Measurements from ENCODE around the gene BTAF1.
A peak's percentile ranks its signal among the peaks of the same experiment; 100 is the strongest.

Gene BTAF1

DNA sequence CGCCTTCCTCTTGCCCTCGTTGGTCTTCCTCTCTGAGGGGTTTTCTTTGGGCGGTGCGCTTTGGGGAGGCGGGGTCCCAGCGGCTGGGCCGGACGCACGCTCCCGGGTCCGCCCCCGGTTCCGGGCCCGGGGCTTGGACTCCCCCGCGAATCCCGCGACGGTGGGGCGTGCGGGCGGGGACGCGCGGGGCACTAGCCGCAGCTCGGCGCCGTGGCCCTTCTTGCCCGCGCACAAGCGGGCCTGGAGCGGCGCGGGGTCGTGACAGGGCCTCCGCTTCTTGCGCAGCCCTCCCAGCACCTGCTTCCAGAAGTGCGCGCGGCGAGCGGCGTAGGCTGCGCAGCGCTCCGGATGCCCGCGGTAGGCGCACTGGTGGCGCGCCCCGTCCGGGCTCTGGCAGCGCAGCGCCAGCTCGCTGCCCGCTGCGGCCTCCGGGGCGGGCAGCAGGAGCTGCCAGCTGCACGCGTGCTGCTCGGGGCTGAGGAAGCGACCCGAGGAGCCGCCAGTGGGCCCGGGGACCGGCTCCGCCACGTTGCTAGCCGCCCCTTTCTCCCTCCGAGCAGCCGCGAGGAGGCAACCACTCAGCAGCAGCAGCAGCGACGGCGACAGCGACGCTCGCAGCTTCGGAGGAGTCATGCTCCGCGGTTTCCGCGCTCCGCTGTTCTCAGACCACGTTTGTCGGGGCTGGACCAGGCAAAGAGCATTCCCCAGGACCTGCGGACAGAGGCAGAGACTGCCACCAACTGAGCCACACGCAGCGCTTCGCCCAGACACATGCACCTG, 15.0 kb upstream of the BTAF1 start:
- DNase-seq: peak; percentile 28 to 55 (median 48)

DNA sequence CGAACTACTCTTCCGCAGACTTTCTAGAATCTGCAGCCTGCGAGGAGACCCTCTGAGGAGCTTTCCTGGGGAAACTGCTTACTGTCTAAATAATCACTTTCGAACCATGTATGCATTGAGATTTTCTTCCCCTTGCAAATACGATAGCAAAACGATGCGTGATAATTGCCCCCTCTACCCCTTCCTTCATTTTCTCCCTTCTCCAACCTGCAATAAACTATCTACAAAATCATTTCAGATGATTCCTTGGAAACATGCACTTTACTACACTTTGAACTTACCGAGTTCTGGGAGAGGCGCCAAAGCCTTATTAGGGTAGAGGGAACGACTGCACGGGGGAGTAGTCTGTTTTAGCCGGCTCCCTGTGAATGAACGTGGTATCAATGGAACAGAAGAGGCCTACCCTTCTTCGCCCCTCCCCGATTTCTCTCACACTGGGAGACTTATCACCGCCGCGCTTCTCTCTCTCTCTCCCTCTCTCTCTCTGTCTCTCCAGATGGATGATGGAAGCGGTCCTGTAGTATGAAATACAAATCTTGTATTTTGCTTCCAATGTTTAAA, 14.4 kb upstream of the BTAF1 start, which contains the start of gene FGFBP3:
TSS of gene FGFBP3 (minus strand) at position 370 of the 561 bp plus-strand sequence. CDS start 517 bp downstream, outside the sequence.
- DNase-seq: no peak

DNA sequence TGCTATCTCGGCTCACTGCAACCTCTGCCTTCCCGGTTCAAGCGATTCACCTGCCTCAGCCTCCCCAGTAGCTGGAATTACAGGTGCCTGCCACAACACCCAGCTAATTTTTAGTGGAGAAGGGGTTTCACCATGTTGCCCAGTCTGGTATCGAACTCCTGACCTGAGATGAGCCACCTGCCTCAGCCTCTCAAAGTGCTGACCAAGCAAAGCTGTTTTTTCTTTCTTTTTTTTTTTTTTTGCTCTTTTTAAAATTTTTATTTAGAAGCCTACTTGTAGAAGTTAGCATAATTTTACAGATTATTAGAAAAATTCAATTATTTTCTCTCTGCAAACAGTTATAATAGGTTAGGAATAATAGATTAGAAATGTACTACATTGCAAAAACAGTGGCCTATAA, 13.1 kb upstream of the BTAF1 start:
- DNase-seq: no peak

DNA sequence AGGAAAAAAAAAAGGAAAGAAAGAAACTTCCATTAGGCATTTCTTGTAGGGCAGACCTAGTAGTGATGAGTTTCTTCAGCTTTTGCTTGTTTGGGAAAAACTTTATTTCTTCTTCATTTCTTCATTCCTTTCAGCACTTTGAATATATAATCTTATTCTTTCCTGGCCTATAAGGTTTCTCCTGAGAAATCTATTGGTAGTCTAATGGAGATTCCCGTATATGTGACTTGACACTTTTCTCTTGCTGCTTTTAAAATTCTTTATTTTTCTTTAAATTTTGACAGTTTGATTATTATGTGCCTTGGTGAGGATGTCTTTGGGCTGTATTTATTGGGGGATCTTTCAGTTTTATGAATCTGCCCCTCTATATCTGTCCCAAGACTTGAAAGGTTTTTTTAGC, 3.9 kb upstream of the BTAF1 start:
- no peak for DNase-seq

DNA sequence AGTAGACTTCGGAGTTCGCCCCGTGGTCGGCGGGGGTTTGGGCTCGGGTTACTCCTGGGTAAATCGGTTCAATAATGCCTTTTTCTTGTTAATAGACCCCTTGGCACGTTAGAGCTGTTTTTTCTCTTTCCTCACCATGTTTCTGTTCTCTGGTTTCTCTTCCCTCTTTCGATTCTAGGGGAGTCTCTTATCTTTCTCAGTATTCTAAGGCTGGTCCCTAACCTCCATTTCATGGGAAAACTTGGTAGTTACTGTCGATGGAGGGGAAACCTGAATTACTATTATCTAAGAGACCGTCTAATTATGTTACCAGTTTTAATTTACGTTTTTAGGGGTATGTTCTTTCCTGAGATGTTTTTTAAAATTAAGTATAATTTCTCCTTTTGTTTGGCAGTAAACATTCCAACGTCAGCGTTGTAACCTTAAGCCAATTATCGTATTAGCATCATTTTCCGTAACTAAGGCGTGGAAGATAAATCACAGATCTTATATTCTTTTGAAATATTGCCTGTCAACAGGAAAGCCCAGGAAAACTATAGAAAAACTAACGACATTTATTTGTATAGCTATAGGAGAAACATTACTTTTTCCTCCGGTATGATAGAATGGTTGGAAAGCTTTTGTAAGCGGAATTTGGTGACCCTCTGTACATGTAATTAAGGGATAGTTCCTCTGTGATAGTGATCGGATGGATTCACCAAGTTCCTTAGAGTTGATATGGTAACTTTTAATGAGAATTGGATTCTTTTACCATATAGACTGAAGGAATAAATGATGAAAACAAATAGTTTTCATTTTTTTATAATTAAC, 847 bp downstream of the BTAF1 start:
- no peak for DNase-seq

DNA sequence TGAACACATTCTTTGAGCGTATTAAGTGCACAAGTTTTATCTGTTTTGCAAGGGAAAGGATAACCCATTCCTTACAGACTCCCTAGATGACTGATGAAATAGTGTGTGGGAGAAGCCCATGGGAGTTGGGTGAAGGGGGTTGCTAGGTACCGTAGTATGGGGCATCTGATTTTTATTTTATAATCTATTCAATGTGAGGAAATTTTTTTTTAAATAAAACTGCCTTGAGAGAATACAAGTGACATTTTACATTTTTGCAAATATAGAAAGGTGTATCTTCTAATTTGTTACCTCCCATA, 1.4 kb downstream of the BTAF1 start:
- DNase-seq: no peak

DNA sequence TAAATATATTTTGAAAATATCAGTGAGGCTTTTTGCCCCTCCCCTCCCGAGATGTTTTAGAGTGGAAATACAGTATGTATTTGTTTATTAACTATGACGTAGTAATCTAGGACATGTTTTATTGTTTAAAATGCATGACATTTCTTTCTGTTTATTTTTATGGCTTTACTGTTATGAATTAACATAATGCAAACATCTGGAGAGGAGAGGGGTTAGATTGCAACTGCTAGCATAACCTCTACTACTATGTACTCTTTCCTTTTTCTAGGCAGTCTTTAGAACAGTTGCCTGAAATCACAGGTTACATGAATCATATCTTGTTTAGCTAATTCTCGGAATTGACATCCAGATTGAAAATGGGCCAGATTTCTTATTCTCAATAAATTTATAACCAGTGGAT, 7.4 kb downstream of the BTAF1 start:
- DNase-seq: no peak

DNA sequence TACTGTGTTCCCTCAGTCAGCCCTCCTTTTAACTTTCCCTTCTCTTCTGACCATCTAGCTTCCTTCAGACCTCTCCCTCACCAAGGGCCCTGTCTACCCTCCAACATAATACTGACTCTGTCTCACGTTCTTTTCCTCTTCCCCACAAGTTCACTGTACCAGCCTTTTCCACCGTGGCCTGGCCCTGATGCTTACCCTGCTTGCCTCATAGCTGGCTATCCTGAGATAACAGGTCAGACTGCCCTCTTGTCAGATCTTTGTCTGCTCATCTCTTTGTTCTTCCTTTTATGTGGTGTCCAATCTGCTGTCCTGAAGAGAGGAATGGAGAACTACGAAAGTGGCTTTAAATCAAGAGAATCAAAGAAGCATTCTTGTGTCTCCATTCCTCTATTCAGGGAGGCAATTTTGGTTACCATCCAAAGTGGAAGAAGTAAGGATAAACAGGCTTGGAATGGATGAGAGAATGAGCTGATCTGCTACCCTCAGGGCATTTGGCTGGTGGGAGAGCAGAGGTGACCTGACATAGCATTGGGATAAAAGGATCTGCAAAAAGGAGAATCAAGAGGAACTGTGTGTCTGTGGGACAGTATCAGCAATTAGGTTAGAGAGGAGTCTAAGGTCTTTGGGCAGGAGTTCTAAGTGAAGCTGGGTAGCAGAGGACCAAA, 8.1 kb downstream of the BTAF1 start:
- DNase-seq: no peak

DNA sequence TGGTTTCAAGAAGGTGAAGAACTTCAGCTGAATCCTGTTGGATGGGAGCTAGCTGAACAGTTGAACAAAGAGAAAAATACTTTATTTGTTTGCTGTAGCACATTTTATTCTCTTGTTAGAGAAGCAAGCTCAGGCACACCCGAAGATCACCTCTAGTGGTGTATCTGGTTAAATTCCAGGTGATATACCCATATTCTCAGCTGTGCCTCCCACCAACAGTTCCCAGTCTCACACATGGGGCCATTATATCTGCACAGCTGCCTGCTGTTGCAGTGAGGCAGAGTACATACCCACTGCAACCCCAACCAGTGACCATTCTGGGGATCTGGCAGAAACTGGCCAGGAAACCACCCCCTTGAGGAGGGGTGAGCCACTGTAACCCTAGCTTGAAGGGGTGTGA, 9.2 kb downstream of the BTAF1 start:
- DNase-seq: no peak

DNA sequence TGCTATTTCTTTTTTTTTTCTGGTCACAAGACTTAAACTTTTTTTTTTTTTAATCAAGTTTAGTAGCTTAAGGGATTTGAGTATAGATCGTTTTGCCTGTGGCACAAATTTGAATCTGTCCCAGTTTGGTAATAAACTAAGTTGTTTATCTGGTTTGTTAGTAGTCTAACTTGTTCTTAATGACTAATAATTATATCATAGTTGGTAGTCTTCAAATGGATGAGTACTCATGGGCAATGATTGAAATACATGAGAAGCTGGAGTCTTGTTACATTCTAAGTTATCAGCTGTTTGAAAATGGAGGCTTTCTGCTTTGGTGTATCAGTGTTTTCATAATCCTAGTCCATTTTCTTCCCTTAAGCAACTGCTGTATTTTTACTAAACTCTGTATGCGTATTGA, 12.3 kb downstream of the BTAF1 start:
- DNase-seq: no peak

DNA sequence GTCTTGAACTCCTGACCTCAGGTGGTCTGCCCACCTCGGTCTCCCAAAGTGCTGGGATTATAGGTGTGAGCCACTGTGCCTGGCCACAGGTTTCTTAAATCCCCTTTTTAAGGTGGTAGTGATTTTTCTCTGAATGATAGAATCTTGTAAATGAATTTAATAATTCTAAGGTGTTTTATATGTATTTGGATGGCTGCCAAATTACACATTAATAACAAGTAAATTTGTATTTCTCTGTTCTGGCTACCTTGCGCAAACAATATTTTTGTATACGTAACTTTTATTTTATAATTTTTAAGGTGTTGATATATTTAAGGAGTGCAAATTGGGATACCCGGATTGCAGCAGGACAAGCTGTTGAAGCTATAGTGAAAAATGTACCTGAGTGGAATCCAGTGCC, 16.1 kb downstream of the BTAF1 start:
- DNase-seq: no peak

DNA sequence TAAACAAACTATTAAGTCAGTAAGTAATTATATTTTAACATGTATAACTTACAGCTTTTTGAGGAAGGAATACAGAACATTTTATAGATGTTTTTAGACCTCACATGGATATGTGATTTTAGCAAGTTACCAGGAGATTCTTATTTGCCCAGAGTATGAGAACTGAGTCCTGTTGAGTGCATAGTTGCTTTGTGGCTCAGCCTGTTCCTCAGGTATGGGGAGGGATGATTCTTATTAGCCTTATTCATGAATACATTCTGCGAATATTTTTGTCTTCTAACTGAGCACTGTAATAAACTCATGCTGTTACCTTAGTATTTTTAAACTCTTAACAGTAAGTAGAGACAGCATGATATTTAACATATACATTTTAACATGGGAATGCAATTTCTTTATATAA, 17.9 kb downstream of the BTAF1 start:
- DNase-seq: no peak

DNA sequence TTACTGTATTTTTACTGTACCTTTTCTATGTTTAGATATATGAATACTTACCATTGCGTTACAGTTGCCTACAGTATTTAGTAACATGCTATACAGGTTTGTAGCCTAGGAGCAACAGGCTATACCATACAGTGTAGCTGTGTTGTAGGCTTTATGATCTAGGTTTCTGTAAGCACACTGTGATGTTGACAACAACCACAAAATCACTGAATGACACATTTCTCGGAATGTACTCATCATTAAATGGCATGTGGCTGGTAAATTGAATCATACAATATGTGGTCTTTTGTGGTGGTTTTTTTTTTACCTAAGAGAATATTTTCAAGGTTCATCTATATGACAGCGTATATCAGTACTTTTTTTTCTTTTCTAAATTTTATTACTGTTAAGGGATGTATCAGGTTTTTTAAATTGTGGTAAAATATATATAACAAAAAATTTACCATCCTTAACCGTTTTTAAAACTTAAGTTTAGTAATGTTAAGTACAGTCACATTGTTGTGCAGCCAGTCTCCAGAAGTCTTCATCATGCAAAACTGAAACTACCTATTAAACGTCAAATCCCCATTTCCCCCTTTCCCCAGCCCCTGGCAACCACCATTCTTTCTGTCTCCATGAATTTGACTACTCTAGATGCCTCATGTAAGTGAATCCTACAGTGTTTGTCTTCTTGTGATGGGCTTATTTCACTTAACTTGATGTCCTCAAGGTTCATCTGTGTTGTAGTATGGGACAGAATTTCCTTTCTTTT, 21.5 kb downstream of the BTAF1 start:
- no peak for DNase-seq

DNA sequence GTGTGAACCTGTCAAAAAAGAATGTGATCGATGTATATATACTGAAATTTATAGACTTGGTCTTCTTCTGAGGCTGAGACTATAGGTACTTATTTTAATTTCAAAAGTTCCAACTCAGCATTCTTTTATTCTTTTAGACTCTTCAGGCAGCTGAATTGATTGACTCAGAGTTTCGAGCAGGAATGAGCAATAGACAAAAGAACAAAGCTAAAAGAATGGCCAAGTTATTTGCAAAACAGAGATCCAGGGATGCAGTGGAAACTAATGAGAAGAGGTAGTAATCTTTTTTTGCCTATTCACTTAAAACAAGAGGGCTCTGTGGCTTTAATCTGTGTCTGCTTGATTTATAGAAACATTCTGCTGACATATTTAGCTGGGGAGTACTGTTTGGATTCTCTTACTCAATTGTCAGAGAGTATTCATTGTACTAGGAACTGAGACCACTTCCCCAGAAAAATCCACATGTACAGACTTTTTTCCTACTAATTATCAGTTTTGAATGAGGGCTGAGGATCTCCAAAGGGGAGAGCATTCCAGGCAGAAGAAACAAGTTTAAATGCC, 30.1 kb downstream of the BTAF1 start:
- no peak for DNase-seq

DNA sequence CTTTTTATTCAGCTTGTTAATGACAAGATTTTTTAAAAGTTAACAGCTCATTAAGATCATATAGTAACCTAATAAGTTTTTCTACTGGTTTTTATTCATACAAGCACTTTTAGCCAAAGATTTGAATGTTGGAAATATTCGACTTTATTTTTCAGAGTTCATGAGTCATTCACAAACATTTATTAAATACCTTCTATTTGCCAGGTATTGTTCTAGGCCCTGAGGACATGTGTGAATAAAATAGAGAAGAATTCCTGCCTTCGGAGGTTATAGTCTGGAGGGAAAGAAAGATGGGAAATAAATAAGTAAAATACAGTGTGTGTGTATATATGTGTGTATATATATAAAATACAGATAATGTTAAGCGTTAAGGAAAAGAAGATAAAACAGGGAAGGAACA, 31.5 kb downstream of the BTAF1 start:
- DNase-seq: no peak

DNA sequence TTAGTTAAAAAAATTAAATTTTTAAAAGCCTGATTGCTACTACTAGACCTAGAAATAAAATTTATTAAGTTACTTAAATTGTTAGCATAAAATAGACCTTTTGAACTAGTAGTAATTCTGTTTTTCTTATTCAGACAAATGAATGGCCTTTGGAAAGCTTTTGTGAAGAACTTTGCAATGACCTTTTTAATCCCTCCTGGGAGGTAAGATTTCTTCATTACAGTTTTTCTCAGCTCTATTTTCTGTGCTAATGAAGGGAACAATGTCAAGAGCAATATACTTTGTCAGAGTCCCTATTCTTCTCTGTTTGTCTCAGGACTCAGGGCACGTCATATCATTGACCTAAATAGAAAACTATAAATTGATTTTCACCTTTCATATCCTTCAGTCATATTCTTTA, 33.5 kb downstream of the BTAF1 start:
- no peak for DNase-seq

DNA sequence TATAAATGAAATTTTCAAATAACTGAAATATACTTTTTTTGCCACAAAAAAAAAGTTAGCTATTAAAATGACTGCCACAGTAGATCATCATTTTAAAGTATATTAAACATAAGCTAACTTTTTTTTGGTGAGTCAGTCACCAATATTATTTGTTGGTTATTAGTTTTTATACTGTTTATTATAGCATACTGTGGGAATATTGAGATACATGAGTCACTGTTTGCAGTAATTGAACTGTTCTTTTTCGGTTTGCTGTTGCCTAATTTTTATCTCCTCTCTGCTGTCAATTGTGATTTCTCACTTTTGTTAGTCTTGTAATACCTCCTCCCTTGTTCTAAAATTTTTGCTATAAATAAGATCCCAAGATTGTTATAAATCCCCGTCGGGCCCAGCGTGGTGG, 45.7 kb downstream of the BTAF1 start:
- DNase-seq: no peak

DNA sequence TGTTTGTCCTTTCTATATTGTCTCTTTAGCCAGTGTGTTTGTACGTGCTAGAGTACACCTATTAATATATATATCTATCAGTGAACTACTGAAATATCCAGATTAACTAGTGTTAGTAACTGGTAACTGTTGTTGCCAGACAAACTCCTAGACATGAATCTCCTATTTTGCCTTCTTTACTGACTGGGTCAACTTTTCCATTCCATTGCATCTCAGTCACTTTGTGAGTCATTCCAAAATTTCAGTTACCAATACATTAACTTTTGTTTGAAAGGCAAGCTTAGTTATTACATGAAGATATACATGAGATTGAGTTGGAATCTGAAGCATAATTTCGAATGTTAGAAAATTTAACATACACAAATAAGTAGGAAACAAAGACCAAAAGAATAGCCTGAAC, 51.4 kb downstream of the BTAF1 start:
- DNase-seq: no peak

DNA sequence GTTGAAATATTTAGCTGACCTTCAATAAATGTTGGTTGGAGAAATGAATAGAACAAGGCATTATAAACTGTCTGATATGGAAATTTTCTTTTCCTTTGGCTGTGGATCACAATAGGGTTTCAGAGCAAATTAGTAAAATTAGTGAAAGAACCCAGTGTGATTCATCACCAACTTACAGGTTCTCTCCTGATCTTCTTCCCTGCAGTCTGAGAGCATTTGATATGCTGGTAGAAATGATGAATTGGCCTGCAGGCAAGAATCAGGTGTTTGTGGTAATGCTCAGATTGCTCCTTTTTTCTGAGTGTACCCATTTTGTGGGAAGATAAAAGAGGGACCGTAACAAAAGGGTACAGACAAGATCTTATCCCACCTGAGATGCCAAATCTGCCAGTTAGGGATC, 51.9 kb downstream of the BTAF1 start:
- no peak for DNase-seq

DNA sequence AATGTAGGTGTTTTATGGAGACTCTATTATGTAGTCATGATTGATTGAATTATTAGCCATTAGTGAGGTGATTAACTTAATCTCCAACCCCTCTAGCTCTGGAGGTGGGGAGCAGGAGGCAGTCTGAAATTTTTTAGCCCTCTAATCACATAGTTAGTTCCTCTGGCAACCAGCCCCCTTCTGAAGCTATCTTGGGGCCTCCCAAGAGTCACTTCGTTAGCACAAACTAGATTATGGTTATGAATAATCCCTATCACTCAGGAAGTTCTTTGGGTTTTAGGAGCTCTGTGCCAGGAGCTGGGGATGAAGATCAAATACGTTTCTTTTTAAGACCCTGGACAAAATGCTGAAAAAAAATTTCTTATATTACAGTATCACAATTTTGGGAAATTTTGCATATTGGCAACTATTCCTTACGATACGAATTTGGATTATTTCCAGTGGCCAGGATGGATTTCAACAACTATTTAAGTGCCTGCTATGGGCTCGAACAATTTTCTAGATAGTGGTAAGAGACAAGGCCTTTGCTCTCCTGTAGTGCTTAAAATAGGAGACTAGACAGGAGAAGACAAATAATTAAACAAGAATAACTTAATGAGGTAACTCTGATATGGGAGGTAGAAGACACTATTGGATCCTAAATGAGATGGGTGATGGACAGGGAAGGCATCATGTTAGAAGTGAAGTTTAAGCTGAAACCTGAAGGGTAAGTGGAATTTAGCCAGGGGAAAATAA, 52.9 kb downstream of the BTAF1 start:
- no peak for DNase-seq

DNA sequence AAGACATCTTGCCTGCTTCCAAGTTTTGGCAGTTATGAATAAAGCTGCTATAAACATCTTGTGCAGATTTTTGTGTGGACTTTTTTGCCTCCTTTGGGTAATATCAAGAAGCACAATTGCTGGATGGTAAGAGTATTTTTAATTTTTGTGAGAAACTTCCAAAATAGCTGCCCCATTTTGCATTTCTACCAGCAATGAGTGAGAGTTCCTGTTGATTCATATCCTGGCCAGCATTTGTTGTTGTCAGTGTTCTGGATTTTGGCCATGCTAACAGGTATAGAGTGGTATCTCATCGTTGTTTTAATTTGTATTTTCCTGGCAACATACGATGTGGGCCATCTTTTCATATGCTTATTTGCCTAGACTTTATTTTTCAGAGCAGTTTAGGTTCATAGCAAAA, 53.9 kb downstream of the BTAF1 start:
- no peak for DNase-seq

DNA sequence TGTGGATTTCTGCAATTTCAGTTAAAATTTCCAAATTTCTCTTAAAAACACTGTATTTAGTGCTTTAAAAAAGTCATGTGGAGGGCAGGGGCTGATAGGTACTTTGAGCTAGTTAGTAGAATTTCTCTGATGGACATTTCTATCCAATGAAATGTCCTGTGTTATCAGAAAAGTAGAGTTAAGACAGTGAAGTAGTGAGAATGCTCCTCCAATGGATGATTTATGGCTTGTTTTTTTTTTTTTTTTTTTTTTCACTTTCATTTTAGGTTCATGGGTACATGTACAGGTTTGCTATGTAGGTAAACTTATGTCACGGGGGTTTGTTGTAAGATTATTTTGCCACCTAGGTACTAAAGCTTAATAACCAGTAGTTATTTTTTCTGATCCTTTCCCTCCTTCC, 55.0 kb downstream of the BTAF1 start:
- no peak for DNase-seq
